Sigmoid colon (tissue), 3 donors: ENCODE results near the gene MIEN1.

Source experiments
- CTCF ChIP-seq, 4 experiments: fragments of 450-650 bp in 3 of 4; fragments of 200-600 bp in 1 of 4; IDR thresholded peaks; one replicate each; pipeline ENCODE4 v1.5.1; 2016 to 2019; ENCODE audit warnings: antibody characterized with exemption in 4 of 4, mild to moderate bottlenecking in 3 of 4, moderate library complexity in 2 of 4
- POLR2A ChIP-seq, 2 donors: fragments of 450-650 bp; IDR thresholded peaks; one replicate each; pipeline ENCODE4 v1.6.1; 2016; ENCODE audit warnings: antibody characterized with exemption in 2 of 2, mild to moderate bottlenecking in 2 of 2, moderate library complexity in 2 of 2

DNA sequence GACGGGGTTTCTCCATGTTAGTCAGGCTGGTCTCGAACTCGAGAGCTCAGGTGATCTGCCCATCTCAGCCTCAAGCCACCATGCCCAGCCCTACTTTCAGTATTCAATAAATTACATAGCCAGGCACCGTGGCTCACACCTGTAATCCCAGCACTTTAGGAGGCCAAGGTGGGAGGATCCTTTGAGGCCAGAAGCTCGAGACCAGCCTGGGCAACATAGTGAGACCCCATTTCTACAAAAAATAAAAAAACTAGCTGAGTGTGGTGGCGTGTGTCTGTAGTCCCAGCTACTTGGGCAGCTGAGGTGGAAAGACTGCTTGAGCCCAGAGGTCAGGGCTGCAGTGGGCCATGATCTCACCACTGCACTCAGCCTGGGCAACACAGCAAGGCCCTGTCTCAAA, 8.2 kb downstream of the MIEN1 start:
- TF ChIP-seq CTCF (IDR thresholded peaks at IDR 0.05) (no peak), POLR2A (IDR thresholded peaks at IDR 0.05) (no peak)
